ENCODE measurements around the gene PIGM.

DNA sequence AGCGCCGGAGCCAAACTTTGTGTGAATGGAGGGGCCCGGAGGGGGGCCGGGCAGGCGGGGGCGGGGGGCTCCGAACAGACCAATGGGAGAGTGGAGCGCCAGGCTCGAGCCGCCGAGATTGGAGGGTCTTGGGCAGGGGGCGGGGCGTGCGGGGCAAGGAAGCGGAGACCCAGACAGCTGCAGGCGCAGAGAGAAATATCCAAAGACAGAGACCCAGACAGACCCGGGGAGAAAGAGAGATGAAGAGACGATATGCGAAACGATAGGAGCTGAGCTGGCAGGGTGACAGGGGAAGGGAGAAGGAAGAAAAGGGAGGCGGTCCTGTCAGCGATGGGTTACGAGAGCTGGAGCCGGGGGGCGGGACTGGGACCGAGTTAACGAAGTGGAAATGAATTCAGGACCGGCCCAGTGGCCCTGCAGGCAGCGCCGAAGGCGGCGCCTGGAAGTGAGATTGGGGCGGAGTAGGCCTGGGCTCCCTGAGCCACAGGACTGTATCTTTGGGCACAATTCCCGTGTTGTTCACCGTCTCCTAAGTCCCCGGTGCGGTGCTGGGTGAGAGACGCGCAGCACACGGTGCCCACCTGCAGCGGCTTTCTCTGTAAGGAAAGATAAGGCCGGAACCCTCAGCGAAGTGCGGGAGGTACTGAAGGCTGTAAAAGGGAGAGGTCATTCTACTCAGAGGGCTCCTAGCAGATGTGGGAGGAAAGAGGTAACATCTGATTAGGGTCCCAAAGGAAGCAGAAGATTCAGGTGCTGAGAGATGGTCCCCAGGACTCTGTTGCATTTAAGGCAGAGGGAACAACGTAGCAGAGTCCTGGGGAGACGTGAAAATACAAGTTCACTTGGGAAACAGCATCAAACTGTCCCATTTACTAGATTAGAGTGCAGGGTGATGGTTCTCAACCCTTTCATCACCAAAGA lies 38.7 kb upstream of the PIGM start:
- TF ChIP-seq, protein P1, sequence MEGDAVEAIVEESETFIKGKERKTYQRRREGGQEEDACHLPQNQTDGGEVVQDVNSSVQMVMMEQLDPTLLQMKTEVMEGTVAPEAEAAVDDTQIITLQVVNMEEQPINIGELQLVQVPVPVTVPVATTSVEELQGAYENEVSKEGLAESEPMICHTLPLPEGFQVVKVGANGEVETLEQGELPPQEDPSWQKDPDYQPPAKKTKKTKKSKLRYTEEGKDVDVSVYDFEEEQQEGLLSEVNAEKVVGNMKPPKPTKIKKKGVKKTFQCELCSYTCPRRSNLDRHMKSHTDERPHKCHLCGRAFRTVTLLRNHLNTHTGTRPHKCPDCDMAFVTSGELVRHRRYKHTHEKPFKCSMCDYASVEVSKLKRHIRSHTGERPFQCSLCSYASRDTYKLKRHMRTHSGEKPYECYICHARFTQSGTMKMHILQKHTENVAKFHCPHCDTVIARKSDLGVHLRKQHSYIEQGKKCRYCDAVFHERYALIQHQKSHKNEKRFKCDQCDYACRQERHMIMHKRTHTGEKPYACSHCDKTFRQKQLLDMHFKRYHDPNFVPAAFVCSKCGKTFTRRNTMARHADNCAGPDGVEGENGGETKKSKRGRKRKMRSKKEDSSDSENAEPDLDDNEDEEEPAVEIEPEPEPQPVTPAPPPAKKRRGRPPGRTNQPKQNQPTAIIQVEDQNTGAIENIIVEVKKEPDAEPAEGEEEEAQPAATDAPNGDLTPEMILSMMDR (IDR thresholded peaks at IDR 0.05), result no peak
- TF ChIP-seq POLR2A (IDR thresholded peaks at IDR 0.05), result no peak
